ENCODE results near the gene CA10.

Gene CA10

GRCh38 chr17:52158450-52159042 is at the start of gene CA10:
Gene CA10 (minus strand): TSS chr17:52158714.
- TF ChIP-seq CTCF (conservative IDR thresholded peaks at IDR 0.05; ENCODE audit: low read depth, low read length): no peak
- 0 out of 2 replicates have a peak within 1 kb of the TSS, but pooled peaks have one; percentile 20 for H2AFZ ChIP-seq (ENCODE audit: low read depth)
- no peaks in the 10 kb centered on the region for H3K36me3 ChIP-seq (ENCODE audit: insufficient read depth)
- H3K27ac ChIP-seq: no peak within 1 kb of the TSS
- no peak within 1 kb of the TSS for H3K4me2 ChIP-seq
- H3K79me2 ChIP-seq (ENCODE audit: insufficient read depth, low read depth): no peaks in the 10 kb centered on the region
- no peaks in the 10 kb centered on the region for H3K27me3 ChIP-seq (ENCODE audit: insufficient read depth, low read depth)
- no peak within 1 kb of the TSS for H3K9ac ChIP-seq
- H3K4me3 ChIP-seq (IDR thresholded peaks at IDR 0.05; ENCODE audit: insufficient read depth, low read depth, low read length): no peak within 1 kb of the TSS
- H3K4me1 ChIP-seq (ENCODE audit: low read depth, poor library complexity, severe bottlenecking): no peaks in the 10 kb centered on the region
- H4K20me1 ChIP-seq (ENCODE audit: insufficient read depth): no peaks in the 10 kb centered on the region

DNA sequence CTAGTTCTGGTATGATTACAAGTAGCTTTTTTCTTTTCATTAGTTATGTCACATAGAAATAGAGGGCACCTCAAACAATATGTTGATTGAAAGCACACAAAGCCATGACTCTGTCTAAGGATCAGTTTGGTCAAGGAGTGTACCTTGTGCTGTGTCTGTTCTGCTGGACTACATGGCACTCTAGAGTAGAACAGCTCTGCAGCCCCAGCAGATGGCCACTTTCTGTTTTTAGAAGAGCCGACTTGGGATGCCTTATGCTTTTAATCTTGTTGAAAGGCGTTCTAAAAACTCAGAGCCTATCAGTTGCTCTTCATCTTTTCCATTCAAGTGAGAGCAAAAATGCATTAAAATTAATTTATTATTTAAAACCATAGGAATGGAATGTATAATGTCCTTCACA is 49.3 kb upstream of the CA10 start:
- Histone ChIP-seq H3K4me1 (ENCODE audit: low read depth, poor library complexity, severe bottlenecking) (no peaks in the 10 kb centered on the region), H3K9ac (no peak overlapping the region), H4K20me1 (ENCODE audit: insufficient read depth) (no peaks in the 10 kb centered on the region), H3K4me2 (no peak overlapping the region), H3K27ac (no peak overlapping the region), H3K4me3 (IDR thresholded peaks at IDR 0.05; ENCODE audit: insufficient read depth, low read depth, low read length) (no peak overlapping the region), H3K27me3 (ENCODE audit: insufficient read depth, low read depth) (no peaks in the 10 kb centered on the region), H2AFZ (ENCODE audit: low read depth) (no peak overlapping the region), H3K79me2 (ENCODE audit: insufficient read depth, low read depth) (no peaks in the 10 kb centered on the region), H3K36me3 (ENCODE audit: insufficient read depth) (no peaks in the 10 kb centered on the region)
- TF ChIP-seq CTCF (conservative IDR thresholded peaks at IDR 0.05; ENCODE audit: low read depth, low read length): no peak

- H3K9ac ChIP-seq: no peak overlapping the region
- H3K4me1 ChIP-seq (ENCODE audit: low read depth, poor library complexity, severe bottlenecking): no peaks in the 10 kb centered on the region
- H3K36me3 ChIP-seq (ENCODE audit: insufficient read depth): no peaks in the 10 kb centered on the region
- H3K4me2 ChIP-seq: no peak overlapping the region
- H3K4me3 ChIP-seq (IDR thresholded peaks at IDR 0.05; ENCODE audit: insufficient read depth, low read depth, low read length): no peak overlapping the region
- no peaks in the 10 kb centered on the region for H3K27me3 ChIP-seq (ENCODE audit: insufficient read depth, low read depth)
- H3K27ac ChIP-seq: no peak overlapping the region
- no peaks in the 10 kb centered on the region for H3K79me2 ChIP-seq (ENCODE audit: insufficient read depth, low read depth)
- no peak for TF ChIP-seq CTCF (conservative IDR thresholded peaks at IDR 0.05; ENCODE audit: low read depth, low read length)
- H2AFZ ChIP-seq (ENCODE audit: low read depth): no peak overlapping the region
- H4K20me1 ChIP-seq (ENCODE audit: insufficient read depth): no peaks in the 10 kb centered on the region
These were observed 44.1 kb upstream of the CA10 start for GRCh38 chr17:52202520-52203080.

GRCh38 chr17:52201767-52202519 is 43.4 kb upstream of the CA10 start:
- Histone ChIP-seq H4K20me1 (ENCODE audit: insufficient read depth) (no peaks in the 10 kb centered on the region), H3K27ac (no peak overlapping the region), H3K79me2 (ENCODE audit: insufficient read depth, low read depth) (no peaks in the 10 kb centered on the region), H3K36me3 (ENCODE audit: insufficient read depth) (no peaks in the 10 kb centered on the region), H3K4me1 (ENCODE audit: low read depth, poor library complexity, severe bottlenecking) (no peaks in the 10 kb centered on the region), H3K9ac (no peak overlapping the region), H3K4me2 (no peak overlapping the region), H3K27me3 (ENCODE audit: insufficient read depth, low read depth) (no peaks in the 10 kb centered on the region), H3K4me3 (IDR thresholded peaks at IDR 0.05; ENCODE audit: insufficient read depth, low read depth, low read length) (no peak overlapping the region), H2AFZ (ENCODE audit: low read depth) (no peak overlapping the region)
- no peak for TF ChIP-seq CTCF (conservative IDR thresholded peaks at IDR 0.05; ENCODE audit: low read depth, low read length)
